ENCODE data around the gene PCYT1B. TPM values are rescaled to one million over a fixed set of nuclear protein-coding genes. Genes with fewer than 3 reads are reported as not detected.

PCYT1B gene
- total RNA-seq, 4 donors from 2014 or later: 0.25 TPM; not detected in 3

DNA sequence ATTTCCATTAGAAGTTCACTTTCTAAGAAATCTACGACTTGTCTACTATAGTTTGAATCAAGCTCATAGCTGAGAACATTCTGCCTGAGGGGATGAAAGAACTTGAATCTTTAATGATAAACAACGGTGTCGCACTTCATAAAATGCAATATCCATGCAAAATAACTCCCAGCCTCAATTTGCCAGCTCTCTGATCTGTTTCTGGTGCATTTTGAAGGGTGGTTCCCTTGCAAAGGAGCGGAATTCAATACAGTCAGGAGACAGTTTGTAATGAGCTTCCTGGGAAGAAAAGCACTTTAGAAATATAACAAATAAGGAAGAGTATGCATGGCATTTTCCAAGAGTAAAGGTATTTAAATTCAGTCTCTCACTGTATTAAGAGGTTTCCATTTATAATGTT is 80.0 kb downstream of the PCYT1B start:
- no peak for TF ChIP-seq CTCF (IDR thresholded peaks at IDR 0.05)
- no peak for ATAC-seq (ENCODE audit: low FRiP score)
- DNase-seq (ENCODE audit: low spot score): no peak

DNA sequence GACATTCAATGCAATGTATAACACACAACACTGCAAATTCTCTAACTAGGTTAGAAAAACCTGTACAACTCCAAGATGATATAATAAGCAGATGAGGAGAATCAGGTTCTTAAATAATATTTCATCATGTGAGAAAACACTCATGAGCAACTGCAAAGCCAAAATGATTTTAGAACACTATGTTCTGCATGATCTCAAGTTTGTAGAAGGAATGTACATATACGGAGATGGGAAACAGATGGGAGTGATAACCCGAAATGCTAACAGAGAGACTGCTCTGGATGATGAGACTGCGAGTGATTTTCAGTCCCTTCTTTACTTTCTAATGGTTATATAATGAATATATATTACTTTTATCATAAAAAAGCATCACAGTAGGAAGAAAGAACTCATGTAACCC is 80.9 kb downstream of the PCYT1B start:
- DNase-seq (ENCODE audit: low spot score) (no peak), ATAC-seq (ENCODE audit: low FRiP score) (no peak)
- TF ChIP-seq CTCF (IDR thresholded peaks at IDR 0.05): no peak

- DNase-seq (ENCODE audit: low spot score) (no peak), ATAC-seq (ENCODE audit: low FRiP score) (no peak)
- TF ChIP-seq CTCF (IDR thresholded peaks at IDR 0.05): no peak
These were observed 83.7 kb downstream of the PCYT1B start for GRCh38 chrX:24563291-24564010.

- no peak for DNase-seq (ENCODE audit: low spot score)
- TF ChIP-seq CTCF (IDR thresholded peaks at IDR 0.05): no peak
- ATAC-seq (ENCODE audit: low FRiP score): no peak
These were observed 86.0 kb downstream of the PCYT1B start for GRCh38 chrX:24561121-24561520.

DNA sequence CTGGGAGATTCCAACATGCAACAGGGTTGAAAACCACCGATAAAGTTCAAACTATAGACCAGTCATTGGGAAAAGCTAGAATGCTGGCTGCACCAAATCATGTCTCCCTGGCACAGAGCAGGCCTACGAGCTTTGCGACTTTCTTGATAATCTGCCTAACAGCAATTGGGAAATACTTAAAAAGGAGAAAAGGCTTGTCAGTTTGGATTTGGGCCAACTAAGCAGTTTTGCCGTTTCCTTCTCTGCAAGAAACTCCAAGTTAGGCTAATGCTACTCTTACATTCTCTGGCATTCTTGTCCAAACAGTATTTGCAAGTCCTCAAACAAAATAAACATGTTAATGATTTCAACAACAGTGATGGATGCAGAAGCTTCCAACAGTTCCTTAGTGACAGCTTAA is 94.1 kb downstream of the PCYT1B start:
- DNase-seq (ENCODE audit: low spot score) (no peak), ATAC-seq (ENCODE audit: low FRiP score) (no peak)
- TF ChIP-seq CTCF (IDR thresholded peaks at IDR 0.05): no peak

DNA sequence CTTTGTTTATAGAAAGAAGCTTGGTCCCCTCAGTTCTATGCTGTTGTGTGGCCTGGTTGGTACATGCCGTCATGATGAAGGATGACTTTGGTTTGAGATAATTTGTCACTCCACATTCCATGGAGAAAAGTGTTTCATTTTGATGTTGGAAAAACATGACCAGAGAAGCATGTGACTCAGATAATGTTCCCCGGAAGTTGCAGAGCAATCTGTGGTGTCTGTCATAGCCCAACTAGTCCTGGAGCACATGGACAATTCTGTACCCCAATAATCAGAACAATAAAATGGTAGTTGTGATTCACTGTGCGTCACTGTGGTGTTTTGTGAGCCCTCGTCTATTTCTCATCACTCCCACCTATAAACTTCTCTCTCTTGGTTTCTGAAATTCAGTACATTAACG is 97.0 kb downstream of the PCYT1B start:
- no peak for TF ChIP-seq CTCF (IDR thresholded peaks at IDR 0.05)
- ATAC-seq (ENCODE audit: low FRiP score) (no peak), DNase-seq (ENCODE audit: low spot score) (no peak)

DNA sequence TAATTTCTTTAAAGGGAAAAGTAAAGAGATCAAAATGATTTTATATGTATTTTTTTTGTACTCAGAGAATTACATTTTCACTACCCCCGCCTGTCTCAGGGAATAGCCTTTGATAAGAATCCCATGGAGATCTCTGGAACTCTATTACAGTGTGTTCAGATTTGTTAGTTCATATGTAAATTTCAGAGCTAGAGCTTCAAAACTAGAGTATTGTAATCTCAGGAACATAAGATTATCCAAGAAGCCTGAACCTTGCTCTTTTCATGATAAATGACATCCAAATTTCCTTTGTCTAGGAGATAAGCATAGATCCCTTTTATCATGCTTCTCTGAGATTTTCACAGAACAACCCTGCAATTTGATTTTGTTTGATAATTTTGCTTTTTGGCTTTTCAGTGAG is 99.2 kb downstream of the PCYT1B start:
- TF ChIP-seq CTCF (IDR thresholded peaks at IDR 0.05): no peak
- DNase-seq (ENCODE audit: low spot score) (no peak), ATAC-seq (ENCODE audit: low FRiP score) (no peak)
